H1 (cell line): Measurements from ENCODE around the gene AFAP1L1. TPM values are rescaled to one million over a fixed set of nuclear protein-coding genes. Genes with fewer than 3 reads are reported as not detected.

Experiments used
- CTCF ChIA-PET: fragments of 300-600 bp; sonication (Branson Sonifier 250); formaldehyde crosslinking; loops from one replicate; lab custom pipeline; 2021; ENCODE audit not compliant: partially characterized antibody; lab: Charles Lee
- POLR2A ChIA-PET: fragments of 300-600 bp; sonication (Branson Sonifier 250); formaldehyde crosslinking; loops from one replicate; lab custom pipeline; 2021; ENCODE audit warnings: inconsistent platforms; ENCODE audit not compliant: partially characterized antibody; lab: Charles Lee
- DNase-seq, 2 experiments: peaks; one replicate each; pipeline versions ENCODE4 v3.0.0 to v3.0.0-alpha.2; 2010 to 2022; ENCODE audit warnings: low spot score in 2 of 2, low read depth in 1 of 2, mixed read lengths in 1 of 2
- FAIRE-seq: peaks from 2 replicates; lab custom pipeline; 2011; peaks lifted over from hg19 to GRCh38; lab: Jason Lieb, UNC
- H2AFZ ChIP-seq: 2 replicates; pipeline ENCODE4 v1.8.1; 2012; ENCODE audit warnings: low read length, inconsistent platforms
- H2AK5ac ChIP-seq: 2 replicates; pipeline ENCODE4 v1.6.1; 2013; ENCODE audit warnings: low read depth, low read length
- H2BK120ac ChIP-seq: replicated peaks from 2 replicates; pipeline ENCODE3; 2013; ENCODE audit warnings: low read depth, low read length, inconsistent platforms
- H2BK12ac ChIP-seq: 2 replicates; pipeline ENCODE4 v1.6.1; 2013; ENCODE audit warnings: low read depth, low read length
- H2BK15ac ChIP-seq: 2 replicates; pipeline ENCODE4 v1.6.1; 2013; ENCODE audit warnings: low read length
- H2BK20ac ChIP-seq: 2 replicates; pipeline ENCODE4 v1.6.1; 2013; ENCODE audit warnings: low read length
- H2BK5ac ChIP-seq: 2 replicates; pipeline ENCODE4 v1.6.1; 2013; ENCODE audit warnings: low read depth, low read length
- H3K14ac ChIP-seq: 2 replicates; pipeline ENCODE4 v1.6.1; 2013; ENCODE audit warnings: inconsistent platforms; ENCODE audit not compliant: insufficient read length
- H3K18ac ChIP-seq: 2 replicates; pipeline ENCODE4 v1.6.1; 2013; ENCODE audit warnings: low read length; ENCODE audit errors: extremely low read depth
- H3K23ac ChIP-seq: 2 replicates; pipeline ENCODE4 v1.6.1; 2013; ENCODE audit warnings: inconsistent platforms; ENCODE audit not compliant: insufficient read length
- H3K23me2 ChIP-seq: 2 replicates; pipeline ENCODE4 v1.6.1; 2013; ENCODE audit warnings: low read depth, low read length
- H3K27ac ChIP-seq: 2 replicates; pipeline ENCODE4 v1.6.1; 2011; ENCODE audit warnings: low read depth, low read length, inconsistent platforms
- H3K27me3 ChIP-seq, 4 experiments: replicated peaks in 1 of 4; 1 replicate in 1 of 4; 2 replicates in 3 of 4; pipeline versions ENCODE4 v1.6.1 to v1.8.1; 2011 to 2013; ENCODE audit warnings: low read length in 3 of 4, mild to moderate bottlenecking in 3 of 4, inconsistent platforms in 2 of 4, mixed read lengths in 2 of 4, moderate library complexity in 1 of 4; ENCODE audit not compliant: control insufficient read depth in 3 of 4, insufficient read depth in 3 of 4; ENCODE audit errors: extremely low read depth in 1 of 4
- H3K36me3 ChIP-seq, 4 experiments: 2 replicates each; pipeline versions ENCODE4 v1.6.1 to v1.8.1; 2011 to 2013; ENCODE audit warnings: mild to moderate bottlenecking in 4 of 4, low read length in 3 of 4, moderate library complexity in 2 of 4, control low read depth in 1 of 4, inconsistent platforms in 1 of 4; ENCODE audit not compliant: insufficient read depth in 4 of 4, control insufficient read depth in 2 of 4
- H3K4ac ChIP-seq: replicated peaks from 2 replicates; pipeline ENCODE3; 2013; ENCODE audit warnings: low read length, low read depth, mixed read lengths, inconsistent platforms; ENCODE audit not compliant: insufficient read length
- H3K4me1 ChIP-seq, 4 experiments: replicated peaks in 1 of 4; 1 replicate in 1 of 4; 2 replicates in 3 of 4; pipeline versions ENCODE4 v1.6.1 to v1.8.1; 2011 to 2013; ENCODE audit warnings: low read length in 3 of 4, inconsistent platforms in 2 of 4, mixed read lengths in 1 of 4; ENCODE audit not compliant: insufficient read depth in 4 of 4, control insufficient read depth in 3 of 4
- H3K4me2 ChIP-seq, 2 experiments: 2 replicates each; pipeline versions ENCODE4 v1.6.1 to v1.8.1; 2011 to 2013; ENCODE audit warnings: low read depth in 2 of 2, low read length in 2 of 2, control low read depth in 1 of 2, inconsistent platforms in 1 of 2, mild to moderate bottlenecking in 1 of 2; ENCODE audit not compliant: insufficient read depth in 1 of 2
- H3K4me3 ChIP-seq, 4 experiments: fragments of 200-600, 300-600 bp in 1 of 4; sonication (generic), shearing (Covaris generic), sonication (Bioruptor Twin) in 1 of 4; 2 replicates each; pipeline versions ENCODE4 v1.5.1 to v1.8.1; 2011 to 2016; ENCODE audit warnings: low read length in 4 of 4, low read depth in 3 of 4, control low read depth in 2 of 4, inconsistent platforms in 2 of 4, mild to moderate bottlenecking in 2 of 4, mixed read lengths in 1 of 4, moderate library complexity in 1 of 4; ENCODE audit not compliant: insufficient read depth in 2 of 4; ENCODE audit errors: extremely low read depth in 1 of 4
- H3K56ac ChIP-seq: replicated peaks from 2 replicates; pipeline ENCODE3; 2013; ENCODE audit warnings: low read depth, mild to moderate bottlenecking, mixed read lengths, low read length, inconsistent platforms; ENCODE audit not compliant: insufficient read length
- H3K79me1 ChIP-seq: 2 replicates; pipeline ENCODE4 v1.6.1; 2013; ENCODE audit warnings: low read depth, low read length, control low read depth
- H3K79me2 ChIP-seq, 2 experiments: 2 replicates each; pipeline versions ENCODE4 v1.6.1 to v1.8.1; 2012 to 2013; ENCODE audit warnings: low read length in 2 of 2, mild to moderate bottlenecking in 2 of 2, inconsistent platforms in 1 of 2; ENCODE audit not compliant: insufficient read depth in 2 of 2, control insufficient read depth in 1 of 2
- H3K9ac ChIP-seq, 4 experiments: replicated peaks in 1 of 4; 1 replicate in 1 of 4; 2 replicates in 3 of 4; pipeline versions ENCODE4 v1.6.1 to v1.8.1; 2011 to 2013; ENCODE audit warnings: low read depth in 3 of 4, low read length in 3 of 4, control low read depth in 2 of 4, mild to moderate bottlenecking in 2 of 4, moderate library complexity in 2 of 4, inconsistent platforms in 1 of 4; ENCODE audit errors: extremely low read depth in 1 of 4
- H3K9me3 ChIP-seq, 2 experiments: 2 replicates each; pipeline versions ENCODE4 v1.6.1 to v1.8.1; 2012 to 2013; ENCODE audit warnings: mild to moderate bottlenecking in 2 of 2, moderate library complexity in 2 of 2, control low read depth in 1 of 2, inconsistent platforms in 1 of 2, low read depth in 1 of 2, low read length in 1 of 2, mixed read lengths in 1 of 2; ENCODE audit not compliant: insufficient read depth in 2 of 2
- H4K20me1 ChIP-seq, 2 experiments: replicated peaks in 1 of 2; 2 replicates each; pipeline versions ENCODE3 to v1.8.1; 2011 to 2013; ENCODE audit warnings: inconsistent platforms in 2 of 2, low read length in 2 of 2, mild to moderate bottlenecking in 1 of 2; ENCODE audit not compliant: insufficient read depth in 2 of 2, control insufficient read depth in 1 of 2
- H4K5ac ChIP-seq: 2 replicates; pipeline ENCODE4 v1.6.1; 2013; ENCODE audit warnings: low read length, low read depth, mixed read lengths, inconsistent platforms; ENCODE audit not compliant: insufficient read length
- H4K8ac ChIP-seq: 2 replicates; pipeline ENCODE4 v1.8.0; 2013; ENCODE audit warnings: mild to moderate bottlenecking, moderate library complexity, low read length, inconsistent platforms; ENCODE audit not compliant: insufficient read depth; ENCODE audit errors: extremely low read depth
- H4K91ac ChIP-seq: replicated peaks from 2 replicates; pipeline ENCODE3; 2013; ENCODE audit warnings: low read length, mixed read lengths, inconsistent platforms; ENCODE audit not compliant: insufficient read length
- ASH2L ChIP-seq: fragments of 200-600, 300-600 bp; sonication (generic); IDR thresholded peaks from one replicate; pipeline ENCODE4 v1.7.1; 2017; ENCODE audit warnings: low read length
- CBX8 ChIP-seq: fragments of 300-800, 300-1000 bp; sonication (generic); IDR thresholded peaks from 2 replicates; pipeline ENCODE4 v1.7.1; 2016; ENCODE audit warnings: low read depth, low read length, borderline replicate concordance
- EGR1 ChIP-seq: IDR thresholded peaks from 2 replicates; pipeline ENCODE4 v1.6.1; 2011; ENCODE audit warnings: low read depth, low read length, borderline replicate concordance
- HDAC2 ChIP-seq, 2 experiments: fragments of 300-600 bp in 1 of 2; sonication (generic) in 1 of 2; IDR thresholded peaks; 2 replicates each; pipeline ENCODE4 v1.6.1; 2011 to 2012; ENCODE audit warnings: low read depth in 2 of 2, low read length in 2 of 2, mild to moderate bottlenecking in 2 of 2, moderate library complexity in 2 of 2, borderline replicate concordance in 1 of 2, inconsistent platforms in 1 of 2
- HDAC6 ChIP-seq: IDR thresholded peaks from one replicate; pipeline ENCODE4 v1.7.1; 2012; ENCODE audit warnings: low read depth, mild to moderate bottlenecking, inconsistent platforms, low read length, moderate library complexity
- KDM4A ChIP-seq: IDR thresholded peaks from one replicate; pipeline ENCODE4 v1.7.1; 2012; ENCODE audit warnings: low read depth, mild to moderate bottlenecking, moderate library complexity, low read length, inconsistent platforms; ENCODE audit not compliant: severe bottlenecking
- NANOG ChIP-seq: IDR thresholded peaks from 2 replicates; pipeline ENCODE4 v1.6.1; 2011; ENCODE audit warnings: low read length, low read depth, mild to moderate bottlenecking, inconsistent platforms; ENCODE audit not compliant: insufficient read depth, poor library complexity, severe bottlenecking
- PHF8 ChIP-seq: fragments of 200-600 bp; sonication (generic); conservative IDR thresholded peaks from 2 replicates; pipeline ENCODE4 v1.7.1; 2012; ENCODE audit warnings: low read depth, mild to moderate bottlenecking, inconsistent platforms, low read length, moderate library complexity
- POLR2A ChIP-seq, 2 experiments: IDR thresholded peaks; 1 replicate in 1 of 2; 2 replicates in 1 of 2; pipeline ENCODE4 v1.6.1; 2011; ENCODE audit warnings: low read depth in 2 of 2, low read length in 2 of 2, mild to moderate bottlenecking in 2 of 2; ENCODE audit errors: control extremely low read depth in 1 of 2
- RNF2 ChIP-seq: fragments of 200-900, 300-1000 bp; sonication (generic); IDR thresholded peaks from 2 replicates; pipeline ENCODE4 v1.7.1; 2016; ENCODE audit warnings: borderline replicate concordance, low read depth, mild to moderate bottlenecking, antibody characterized with exemption, low read length; ENCODE audit not compliant: poor library complexity, severe bottlenecking; ENCODE audit errors: missing control alignments
- SIN3A ChIP-seq, 2 experiments: IDR thresholded peaks in 1 of 2; conservative IDR thresholded peaks in 1 of 2; 2 replicates each; pipeline ENCODE4 v1.6.1; 2011 to 2012; ENCODE audit warnings: low read length in 2 of 2, improper control_type of control experiment in 1 of 2, low read depth in 1 of 2, mild to moderate bottlenecking in 1 of 2
- SRF ChIP-seq: IDR thresholded peaks from 2 replicates; pipeline ENCODE4 v1.6.1; 2011; ENCODE audit warnings: mild to moderate bottlenecking, low read depth, low read length, moderate library complexity
- YY1 ChIP-seq: IDR thresholded peaks from 2 replicates; pipeline ENCODE4 v1.6.1; 2011; ENCODE audit warnings: low read depth, mild to moderate bottlenecking, low read length
- WGBS, 2 experiments: shearing (Covaris generic) in 1 of 2; methylation state at CpG; one replicate each; pipeline versions ENCODE4 v1.1.6 to v1.1.7; 2013 to 2015; ENCODE audit warnings: low lambda C conversion rate in 2 of 2, mixed read lengths in 2 of 2, inconsistent platforms in 1 of 2, low coverage in 1 of 2, missing lambda C conversion rate in 1 of 2; ENCODE audit not compliant: insufficient replicate concordance in 2 of 2, insufficient coverage in 1 of 2, insufficient read length in 1 of 2; ENCODE audit errors: extremely low coverage in 1 of 2, missing lambda C conversion rate in 1 of 2; 5-methylcytosine and 5-hydroxymethylcytosine counted together
- polyA plus RNA-seq, 7 experiments: library from polyadenylated mRNA; depleted of rRNA in 3 of 7; stranded (reverse) in 5 of 7; unstranded in 2 of 7; fragments of >200 nt in 5 of 7; fragments of 200-250 nt in 2 of 7; gene quantifications; 1 replicate in 5 of 7; 2 replicates in 1 of 7; 4 replicates in 1 of 7; pipeline versions ENCODE4 v1.2.1 to v1.2.3, GENCODE V29; 2011 to 2013; ENCODE audit warnings: missing spikeins in 2 of 7, mixed read lengths in 2 of 7
- total RNA-seq: library from RNA; stranded (reverse); fragmentation: NEBNext Ultra II Directional; extraction: Animal tissue kit (Norgen Biotek cat#: 25700); gene quantifications from 2 replicates; pipeline ENCODE4 v1.2.1, GENCODE V29; 2021

Gene AFAP1L1
- total and polyA plus RNA-seq, 2 of the 8 experiments (the other 6 are each of a cell fraction or from before 2014, with no cell fraction given), result 0.79 to 4.7 TPM

- H4K8ac ChIP-seq, result no peak overlapping the region
- no peak for FAIRE-seq
- TF ChIP-seq PHF8 (no peak), KDM4A (no peak), SIN3A (conservative IDR thresholded peaks at IDR 0.05 in 1 of 2, IDR thresholded peaks at IDR 0.05 in 1 of 2; ENCODE audit: low read depth in 1 of 2, low read length in 2 of 2) (no peak), YY1 (no peak), CBX8 (no peak), RNF2 (no peak), POLR2A (IDR thresholded peaks at IDR 0.05; ENCODE audit: control extremely low read depth in 1 of 2, low read depth in 2 of 2, low read length in 2 of 2) (no peak), NANOG (no peak), HDAC6 (no peak), SRF (no peak), ASH2L (no peak), EGR1 (no peak), HDAC2 (IDR thresholded peaks at IDR 0.05; ENCODE audit: borderline replicate concordance in 1 of 2, low read depth in 2 of 2, low read length in 2 of 2) (no peak)
These were observed 54.2 kb downstream of the AFAP1L1 start for GRCh38 chr5:149325894-149326293.

More at GRCh38 chr5:149325894-149326293, 54.2 kb downstream of the AFAP1L1 start:
- Histone ChIP-seq H3K23ac (no peak overlapping the region), H2BK15ac (no peak overlapping the region), H3K9ac (no peak overlapping the region), H3K14ac (no peak overlapping the region), H2BK5ac (no peak overlapping the region), H2BK12ac (no peak overlapping the region), H3K4me2 (no peak overlapping the region), H3K4me1 (peaks cover 0 to 4% (median 0%) of the 10 kb centered on the region in 4 experiments; a peak in 1 of 7 replicates), H3K56ac (no peak overlapping the region), H3K27me3 (no peaks in the 10 kb centered on the region), H2AFZ (no peak overlapping the region), H3K36me3 (no peaks in the 10 kb centered on the region), H3K4me3 (no peak overlapping the region), H3K9me3 (no peaks in the 10 kb centered on the region), H2BK120ac (no peak overlapping the region), H3K4ac (no peak overlapping the region), H4K5ac (no peak overlapping the region), H3K18ac (no peak overlapping the region), H3K23me2 (no peaks in the 10 kb centered on the region), H3K27ac (no peak overlapping the region), H3K79me1 (no peaks in the 10 kb centered on the region), H4K91ac (no peak overlapping the region), H2AK5ac (no peak overlapping the region), H3K79me2 (no peaks in the 10 kb centered on the region), H2BK20ac (no peak overlapping the region), H4K20me1 (no peaks in the 10 kb centered on the region)
- POLR2A ChIA-PET, result interaction anchor here (1.2 kb wide), 1 partner anchor 19 kb away, joined by 6 read pairs; the partner anchor contains the start of gene GRPEL2
- CTCF ChIA-PET, result interaction anchor here (0.8 to 3.2 kb wide), 9 partner anchors 9 to 595 kb away, joined by 3 to 18 read pairs (median 5); no protein-coding TSS in a partner anchor
- 90% methylated on average over 5 of the region's 5 CpGs; no CpG with 5 or more reads in 1 of the 2 experiments for WGBS, 2 experiments
- no peak for DNase-seq
